Activated T-cell treated with anti-CD3 and anti-CD28 coated beads, Interleukin-2, amount 50 U/mL, for 48 hours (primary cell): Measurements from ENCODE around the gene AFF3.

Source experiments
- DNase-seq, 2 experiments: peaks; one replicate each; pipeline ENCODE4 v3.0.0-alpha.2; 2020

AFF3 gene

DNA sequence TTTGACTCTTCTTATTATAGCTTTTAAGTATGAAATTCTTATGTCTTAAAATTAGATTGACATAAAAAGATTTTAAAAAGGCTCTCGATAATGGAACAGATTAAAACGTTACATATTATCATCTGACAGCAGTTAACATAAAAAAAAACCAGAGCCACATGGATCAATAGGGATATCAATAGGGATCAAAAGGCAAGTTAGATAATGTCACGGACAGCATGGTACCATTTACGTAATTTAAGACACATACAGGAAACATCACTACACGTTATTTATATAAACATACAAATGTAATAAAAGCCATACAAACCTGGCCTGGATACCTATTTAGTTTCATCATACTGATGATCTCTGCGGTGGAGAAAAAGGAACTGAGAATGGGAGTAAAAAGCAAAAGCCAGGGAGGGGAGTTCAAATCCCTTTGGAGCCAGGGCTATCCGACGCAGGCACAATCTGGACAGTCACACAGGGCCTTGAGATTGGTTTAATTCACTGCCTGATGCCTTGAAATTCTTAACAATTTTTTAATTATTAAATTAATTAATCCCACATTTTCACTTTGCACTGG is 227.2 kb downstream of the AFF3 start:
- DNase-seq = no peak

DNA sequence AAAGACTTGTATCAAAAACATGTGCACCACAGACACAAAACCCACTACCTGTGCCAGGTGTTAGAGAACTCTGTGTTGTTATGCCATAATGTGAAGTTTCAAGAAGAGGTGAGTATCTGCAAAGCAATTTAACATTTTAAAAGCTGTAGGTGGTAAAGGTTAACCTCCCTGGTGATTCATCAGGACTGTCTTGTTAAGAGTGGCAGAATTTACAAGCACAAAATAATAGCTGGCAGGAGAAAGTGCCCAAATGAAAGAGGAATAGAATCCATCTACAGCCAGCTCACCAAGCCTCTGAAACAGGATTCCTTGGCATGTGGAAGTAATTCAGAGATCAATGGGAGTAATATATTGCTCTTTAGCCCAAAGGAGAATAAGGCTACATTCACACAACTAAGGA is 230.7 kb downstream of the AFF3 start:
- no peak for DNase-seq

DNA sequence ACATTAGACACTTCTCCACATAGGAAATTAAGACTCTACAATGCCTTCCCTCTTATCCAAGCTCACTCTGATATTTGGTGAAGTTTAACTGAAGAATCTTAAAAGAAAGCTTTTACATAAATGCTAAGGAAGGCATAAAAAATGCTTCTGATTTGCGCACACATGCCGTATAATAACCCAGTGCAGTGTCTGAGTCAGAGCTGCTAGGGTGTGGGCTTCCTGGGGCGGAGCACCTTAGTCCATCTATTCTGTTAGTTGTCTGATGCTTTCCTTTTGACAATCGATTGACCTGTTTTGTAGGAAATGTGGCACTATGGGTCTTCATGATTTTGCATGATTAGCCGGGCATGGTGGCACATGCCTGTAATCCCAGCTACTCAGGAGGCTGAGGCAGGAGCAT is 231.5 kb downstream of the AFF3 start:
- no peak for DNase-seq

DNA sequence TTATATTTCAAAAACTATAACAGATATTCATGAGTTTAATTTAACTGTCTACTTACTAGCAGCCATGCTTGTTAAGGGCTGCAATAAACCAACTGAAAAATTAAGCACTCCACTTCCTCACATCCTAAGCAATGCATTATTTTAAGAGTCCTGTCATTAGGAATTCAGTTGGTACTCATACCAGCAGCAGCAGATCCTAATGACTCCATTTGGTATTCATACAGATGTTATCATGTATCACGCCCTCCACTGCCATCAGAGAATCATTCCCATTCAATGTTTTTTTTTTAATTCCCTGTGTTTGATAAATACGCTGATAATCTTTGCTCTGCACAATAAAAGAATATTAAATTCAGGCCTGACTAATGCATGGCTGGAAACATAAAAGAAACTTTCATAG is 236.8 kb downstream of the AFF3 start:
- DNase-seq = no peak

DNA sequence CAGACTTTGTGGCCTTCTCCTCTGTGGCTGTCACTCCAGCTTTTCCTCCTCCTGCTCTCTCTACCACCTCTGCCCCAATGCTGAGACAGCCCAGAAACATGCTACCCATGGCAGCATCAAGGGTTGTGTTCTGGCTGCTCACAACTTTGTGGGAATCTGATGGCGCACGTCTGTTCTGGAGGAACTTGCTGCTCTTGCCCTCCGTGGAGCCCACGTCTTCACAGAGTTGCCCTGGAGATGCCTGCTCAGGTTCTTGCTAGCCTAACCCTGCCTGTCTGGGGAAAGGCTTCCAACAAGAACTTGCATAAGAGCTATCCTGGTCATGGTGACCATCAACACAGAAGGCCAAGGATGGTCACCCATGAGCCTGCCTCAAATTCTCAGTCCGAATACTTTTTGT is 237.4 kb downstream of the AFF3 start:
- no peak for DNase-seq

DNA sequence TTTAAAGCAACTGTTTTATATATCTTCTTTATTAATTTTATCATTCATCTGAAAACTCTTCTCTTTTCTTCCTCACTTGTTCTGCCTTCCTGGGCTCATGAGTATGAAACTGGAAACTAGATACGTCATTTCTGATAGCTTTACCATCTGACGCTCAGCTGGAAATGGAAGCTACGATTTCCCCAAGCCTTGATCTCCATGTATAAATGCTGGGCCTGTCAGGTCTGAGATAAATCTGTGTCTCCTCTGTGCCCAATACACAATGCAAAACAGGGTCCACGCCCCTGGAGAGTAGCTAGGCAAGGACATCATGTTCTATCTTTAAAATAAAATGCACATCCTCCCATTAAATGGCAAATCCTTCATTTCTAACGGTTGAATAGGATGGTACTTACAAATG is 238.4 kb downstream of the AFF3 start:
- no peak for DNase-seq

DNA sequence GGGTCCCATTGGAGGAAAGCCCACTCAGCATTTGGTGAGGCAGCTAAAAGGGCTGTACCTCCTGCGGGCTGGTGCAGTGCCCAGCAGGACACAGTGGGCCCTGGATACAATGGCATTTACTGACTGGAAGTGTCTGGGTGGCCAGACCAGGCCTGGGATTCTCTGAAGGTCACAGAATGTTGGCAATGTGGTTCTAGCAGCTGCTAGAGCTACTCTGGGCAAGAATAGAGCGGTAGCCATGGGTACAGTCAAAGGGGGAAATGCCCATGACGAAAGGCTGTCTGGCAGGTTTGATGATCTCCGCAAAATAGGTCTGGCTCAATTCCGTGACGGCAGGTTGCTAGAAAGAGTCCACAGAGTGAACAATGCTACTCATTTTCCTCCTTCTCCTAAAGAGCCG is 241.8 kb downstream of the AFF3 start:
- DNase-seq = no peak

DNA sequence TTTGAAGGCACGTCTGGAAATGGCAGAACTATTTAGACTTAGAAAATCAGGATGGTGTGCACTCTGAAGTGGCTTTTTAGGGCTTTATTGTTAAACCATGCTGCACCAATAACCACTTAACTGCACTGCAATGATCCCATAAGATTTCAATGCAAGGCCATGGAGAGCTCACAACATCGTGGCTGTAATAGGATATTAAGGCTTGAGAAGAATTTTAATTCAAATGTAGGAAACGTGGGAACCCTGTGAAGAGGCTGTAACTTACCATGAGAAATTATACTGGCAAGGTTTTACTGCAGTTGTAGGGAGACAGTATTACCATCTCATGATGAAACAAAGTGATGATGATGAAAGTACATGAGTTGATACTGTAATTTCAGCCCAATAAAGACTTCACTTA is 242.5 kb downstream of the AFF3 start:
- DNase-seq = no peak

DNA sequence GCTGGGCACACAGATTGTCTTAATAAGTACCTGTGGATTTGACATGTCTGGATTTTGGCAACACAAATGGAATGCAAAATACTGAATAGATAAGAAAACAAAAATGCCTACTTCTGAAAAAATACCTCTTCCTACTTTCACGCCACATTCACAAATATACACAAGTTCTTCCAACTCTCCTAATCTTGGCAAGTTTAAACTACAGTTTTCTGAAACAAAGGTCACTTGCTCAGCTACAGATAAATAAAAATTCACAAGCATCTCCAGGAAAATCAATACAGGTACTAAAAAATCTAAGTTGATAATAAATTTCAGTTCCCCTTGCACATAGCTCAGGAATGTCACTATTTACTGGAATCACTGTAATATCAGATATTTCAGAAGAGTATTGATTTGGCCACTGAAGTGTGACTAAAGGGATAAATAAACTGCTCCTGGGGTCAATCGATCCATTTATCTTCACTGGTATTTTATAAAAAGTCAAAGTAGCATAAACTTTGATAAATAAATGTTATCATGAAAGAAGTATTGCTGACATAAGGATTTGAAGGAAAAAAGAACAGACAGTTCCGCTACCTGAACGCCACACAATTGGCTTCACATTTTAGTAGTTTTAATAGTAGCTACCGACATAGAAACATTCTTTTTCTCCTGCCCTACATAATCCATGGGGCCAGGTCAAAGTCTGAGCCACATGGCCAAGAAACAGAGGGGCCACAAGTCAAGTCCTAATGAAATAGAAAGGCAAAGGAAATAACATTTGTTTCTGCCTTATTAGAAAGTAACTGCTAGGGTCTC is 243.1 kb downstream of the AFF3 start:
- DNase-seq = no peak

DNA sequence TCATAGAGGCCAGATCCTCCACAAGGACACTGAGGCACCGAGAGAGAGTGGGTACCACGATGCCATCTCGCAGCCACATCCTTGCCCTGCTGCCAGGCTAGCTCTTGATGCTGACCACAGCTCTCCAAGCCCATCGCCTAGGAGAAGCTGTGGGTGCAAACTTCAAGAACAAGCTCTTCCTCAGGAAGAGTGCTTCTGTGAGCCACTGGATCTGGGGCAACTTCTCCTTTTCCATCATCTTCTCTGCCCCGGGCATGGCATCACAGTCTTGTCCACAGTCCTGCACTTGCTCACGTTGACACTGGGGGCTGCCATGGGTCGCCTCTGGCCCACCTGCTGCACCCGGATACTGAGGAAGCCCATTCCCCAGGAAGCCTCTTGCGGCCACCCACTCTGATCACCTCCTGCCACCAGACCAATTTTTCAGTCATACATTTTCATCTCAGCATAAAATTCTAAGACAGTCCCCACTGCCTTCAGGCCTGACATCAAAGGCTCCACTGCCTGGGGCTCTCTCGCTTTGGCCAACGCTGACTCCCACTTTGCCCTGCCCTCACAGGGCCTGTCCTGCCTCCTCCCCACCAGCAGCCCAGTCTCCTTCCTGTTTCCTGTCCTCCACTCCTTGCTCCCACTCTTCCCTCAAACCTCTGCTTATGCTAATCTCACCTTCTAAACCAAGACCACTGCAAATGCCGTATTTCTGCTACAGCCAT is 243.9 kb downstream of the AFF3 start:
- DNase-seq = no peak

DNA sequence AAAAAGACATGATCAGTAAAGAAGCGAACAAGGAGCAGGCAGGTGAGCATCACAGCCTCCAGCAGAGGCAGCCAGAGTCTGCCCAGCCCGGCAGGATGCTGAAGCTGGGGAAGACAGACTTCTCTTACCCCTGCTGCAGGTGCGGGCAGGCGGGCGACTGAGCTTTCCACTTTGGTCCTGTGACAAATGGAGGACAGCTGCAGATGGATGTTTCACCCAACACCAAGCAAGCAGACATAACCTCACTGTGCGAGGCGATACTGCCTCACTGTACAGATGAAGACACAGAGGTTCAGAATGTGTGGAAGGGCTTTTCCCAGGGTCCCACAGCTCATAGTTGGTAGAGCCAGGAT is 251.0 kb downstream of the AFF3 start:
- no peak for DNase-seq

DNA sequence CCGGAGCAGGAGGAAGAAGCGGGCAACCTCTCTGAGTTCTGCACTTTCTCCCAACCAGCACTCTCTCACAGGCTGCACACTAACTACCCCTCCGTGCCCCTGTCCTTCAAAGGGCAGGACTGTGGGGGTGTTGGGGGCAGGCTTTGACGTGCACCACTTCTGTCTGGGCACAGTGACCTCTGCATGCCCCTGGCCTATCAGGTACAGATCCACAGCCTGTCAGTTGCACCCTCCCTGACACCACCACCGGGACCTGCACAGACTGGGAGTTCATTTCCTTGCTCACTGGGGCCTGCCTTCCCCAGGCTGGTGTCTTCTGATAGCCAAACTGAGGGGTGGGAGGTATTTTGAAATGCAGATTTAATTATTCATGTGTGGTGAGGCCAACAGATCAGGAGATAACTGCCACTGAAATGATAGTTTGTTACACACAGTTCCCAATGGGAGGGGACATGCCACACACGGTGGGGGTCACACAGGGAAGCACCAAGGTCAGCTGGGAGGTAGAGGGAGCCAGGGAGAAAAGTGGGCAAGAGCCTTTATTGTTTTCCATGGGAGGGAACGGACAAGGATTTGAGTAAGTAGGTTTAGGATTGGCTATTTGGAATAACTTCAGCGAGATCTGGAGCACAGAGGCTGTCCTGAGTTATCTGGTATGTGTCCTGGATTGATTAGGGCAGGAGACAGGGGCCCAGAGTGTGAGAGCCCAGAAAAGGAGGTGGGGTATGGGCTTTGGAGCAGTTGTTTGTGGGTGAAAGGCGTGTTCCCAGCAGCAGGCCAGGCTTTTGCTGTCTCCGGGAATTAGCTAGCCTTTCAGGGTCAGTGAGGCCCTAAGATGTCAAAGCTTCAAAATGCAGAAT is 251.6 kb downstream of the AFF3 start:
- no peak for DNase-seq

DNA sequence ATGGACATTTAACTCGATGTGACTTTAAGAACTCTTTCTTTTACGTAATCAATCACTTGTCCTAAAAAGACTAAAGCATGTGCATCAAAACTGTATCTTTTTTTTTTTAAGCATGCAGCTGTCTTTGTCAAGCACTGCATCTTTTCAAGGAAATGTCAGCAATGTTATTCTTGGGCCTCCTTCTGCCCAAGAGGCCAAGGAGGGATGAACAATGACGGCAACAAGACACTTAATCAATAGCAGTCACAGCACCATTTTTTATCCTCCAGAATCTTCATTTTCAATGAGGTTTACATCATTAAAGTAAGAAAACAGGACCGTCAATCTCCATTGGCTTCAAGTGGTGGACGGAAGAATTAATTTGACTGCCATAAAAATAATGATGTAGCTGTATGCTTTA is 253.8 kb downstream of the AFF3 start:
- no peak for DNase-seq

DNA sequence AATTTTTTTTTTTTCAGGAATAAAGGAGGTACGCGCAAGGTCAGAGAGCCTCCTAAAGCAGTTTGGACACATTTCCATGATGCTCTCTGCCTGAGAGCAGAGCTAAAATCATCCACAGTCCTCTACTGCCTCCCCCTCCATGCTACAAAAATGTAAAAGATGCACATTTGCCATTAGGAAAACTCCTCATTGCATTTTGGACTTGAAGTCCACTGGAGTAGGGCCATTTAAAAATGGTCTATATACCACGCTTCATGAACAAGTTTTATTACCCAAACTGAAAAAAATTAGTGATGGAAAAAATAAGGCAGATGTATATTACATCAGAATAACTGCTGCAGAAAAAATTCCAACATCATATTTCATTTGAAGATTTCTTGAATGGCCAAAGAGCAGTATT is 256.0 kb downstream of the AFF3 start:
- DNase-seq = no peak

DNA sequence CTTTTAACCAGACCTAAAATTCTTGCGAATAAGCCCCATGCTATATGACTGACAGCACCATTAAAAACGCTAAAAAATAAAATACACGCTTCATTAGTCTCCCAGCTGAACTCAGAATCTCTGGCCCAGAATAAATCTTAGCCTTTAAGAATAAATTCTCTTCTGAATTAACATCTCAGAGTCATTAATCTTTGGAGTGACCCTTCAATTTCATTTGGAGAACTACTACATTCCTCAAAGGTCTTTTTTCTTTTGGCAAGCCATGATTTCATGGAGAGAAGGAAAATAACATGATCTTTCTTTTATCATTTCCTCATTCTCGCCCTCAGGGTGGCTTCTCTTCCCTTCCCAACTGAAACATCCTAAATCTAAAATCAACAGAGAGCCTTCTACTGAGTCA is 259.0 kb downstream of the AFF3 start:
- no peak for DNase-seq

DNA sequence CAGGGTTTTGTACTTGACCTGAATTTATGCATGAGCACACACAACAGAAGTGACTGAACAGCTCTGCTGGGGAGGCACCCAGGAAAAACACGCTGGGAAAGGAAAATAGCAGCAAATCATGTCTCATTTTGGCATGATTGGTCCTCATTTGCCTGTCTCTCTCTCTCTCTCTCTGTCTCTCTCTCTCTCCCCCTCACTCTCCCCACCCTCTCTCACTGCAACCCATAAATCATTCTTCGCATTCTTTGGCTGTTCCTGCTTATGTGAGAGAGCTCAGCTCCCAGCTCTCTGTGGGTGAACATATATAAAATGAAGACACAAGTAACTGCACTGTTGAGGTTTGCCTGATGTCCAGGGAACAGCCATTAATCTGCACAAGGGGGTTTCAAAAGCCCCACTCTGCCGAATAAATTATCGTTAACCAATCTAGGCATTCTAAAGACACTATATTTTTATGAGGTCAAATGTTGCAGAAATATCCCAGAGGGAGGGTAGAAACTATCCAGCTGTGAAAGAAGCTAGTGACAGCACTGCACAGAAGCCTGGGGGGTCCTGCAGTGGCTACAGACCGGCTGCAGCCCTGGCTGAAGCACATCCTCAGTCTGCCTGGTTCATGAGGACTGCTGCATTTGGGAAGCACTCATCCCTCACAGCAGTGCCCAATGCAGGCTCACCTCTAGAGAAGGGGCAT is 260.3 kb downstream of the AFF3 start:
- DNase-seq = no peak

DNA sequence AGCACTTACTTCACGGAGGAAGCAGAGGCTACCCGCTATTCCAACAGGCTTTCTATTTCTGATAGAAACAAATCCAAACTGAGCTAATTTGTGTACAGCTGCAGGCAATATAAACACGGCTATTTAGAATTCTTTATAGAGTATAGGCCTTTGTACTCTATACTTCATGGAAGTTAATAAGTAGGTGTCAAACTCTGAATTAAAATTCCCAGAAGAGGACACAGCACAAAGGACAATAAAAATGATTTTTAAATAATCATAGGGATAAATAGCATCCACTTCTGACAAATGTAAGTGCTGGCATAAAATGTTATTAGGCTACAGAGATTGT is 261.5 kb downstream of the AFF3 start:
- DNase-seq = no peak

DNA sequence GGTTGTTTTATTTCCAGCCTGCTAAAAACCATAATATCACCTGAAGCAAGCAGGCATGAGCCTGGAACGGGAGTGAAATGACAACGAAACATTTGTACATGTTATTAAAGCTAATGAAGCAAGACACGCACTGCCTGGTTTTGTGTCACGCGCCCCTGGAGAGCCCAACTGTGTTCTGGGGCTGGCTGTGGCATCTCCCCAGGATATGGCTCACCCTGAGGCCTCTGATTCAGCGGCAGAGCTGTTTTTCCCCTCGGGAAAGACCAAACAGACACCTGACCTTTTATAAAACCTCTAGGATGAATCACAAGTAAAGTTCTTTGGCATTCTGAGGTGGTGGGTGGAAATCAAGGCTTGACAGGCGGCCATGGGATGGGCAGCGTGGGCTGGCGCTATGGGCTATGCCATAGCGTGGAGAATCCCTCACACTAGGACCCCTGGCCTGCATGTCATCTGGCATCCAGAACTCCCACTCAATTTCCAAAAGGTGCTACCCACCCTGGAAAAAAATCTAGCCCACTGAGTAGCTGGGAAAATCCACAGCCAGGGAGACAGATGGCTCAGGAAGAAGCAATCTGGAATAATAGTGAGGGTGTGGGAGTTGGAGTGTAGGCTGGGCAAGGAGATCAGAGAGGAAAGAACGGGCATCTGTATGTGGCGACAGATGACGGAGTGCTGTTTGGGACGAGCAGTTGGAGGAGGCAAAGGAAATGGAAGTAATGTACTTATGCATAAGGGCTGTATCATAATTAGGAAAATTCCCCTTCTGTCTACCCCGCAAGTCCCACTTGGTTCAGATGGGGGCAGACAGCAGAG is 262.0 kb downstream of the AFF3 start:
- no peak for DNase-seq

DNA sequence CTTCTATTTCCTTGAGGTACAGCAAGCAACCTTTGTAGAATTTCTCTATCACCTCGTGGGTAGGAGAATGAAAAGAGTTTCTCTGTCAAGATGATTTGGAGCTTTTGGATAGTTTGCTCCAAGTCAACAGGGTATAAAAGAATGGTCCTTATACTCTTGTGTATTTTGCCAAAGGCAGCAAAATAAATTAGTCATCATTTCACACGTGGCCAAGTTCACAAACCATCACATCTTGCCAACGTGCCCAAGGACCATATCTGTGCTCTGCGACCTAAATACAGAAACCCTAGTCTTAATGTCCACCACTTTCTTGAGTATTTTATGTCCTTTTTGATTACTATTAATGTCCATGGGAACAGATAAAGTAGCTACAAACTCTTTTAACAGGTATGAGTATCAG is 262.9 kb downstream of the AFF3 start:
- DNase-seq = no peak

DNA sequence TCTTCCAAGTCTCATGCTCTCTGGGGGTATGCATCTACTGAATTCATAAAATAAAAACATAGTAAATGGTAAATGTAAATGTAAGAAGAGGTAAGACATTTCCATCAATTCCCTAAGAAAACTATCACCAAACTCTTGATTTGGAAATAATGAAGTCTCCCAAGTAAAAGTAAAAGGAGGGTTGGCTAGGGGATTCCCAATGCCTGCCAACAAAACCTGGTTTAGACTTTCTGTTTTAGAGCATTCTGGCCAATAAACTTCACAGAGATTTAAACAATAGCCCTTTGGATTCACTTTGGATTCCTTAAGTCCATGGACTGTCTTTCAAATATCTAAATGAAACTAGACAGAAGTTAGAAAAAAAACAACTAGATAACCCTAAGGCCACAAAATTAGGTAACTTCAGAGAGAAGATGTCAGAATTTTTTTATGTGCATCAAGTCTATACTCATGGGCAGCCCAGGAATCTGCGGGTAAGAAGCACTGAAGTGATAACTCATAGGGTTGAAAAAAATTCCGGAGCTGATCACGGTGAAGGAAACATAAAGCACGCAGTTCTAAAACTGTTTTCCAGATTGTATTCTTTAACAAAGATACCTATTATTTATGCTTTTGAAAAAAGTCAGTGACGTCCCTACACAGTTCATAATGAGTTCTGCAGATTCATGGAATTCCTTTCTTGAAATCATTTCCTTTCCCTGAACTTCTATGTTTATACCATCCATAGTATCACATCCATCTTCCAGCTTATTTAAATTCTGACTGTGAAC is 263.6 kb downstream of the AFF3 start:
- DNase-seq = no peak

DNA sequence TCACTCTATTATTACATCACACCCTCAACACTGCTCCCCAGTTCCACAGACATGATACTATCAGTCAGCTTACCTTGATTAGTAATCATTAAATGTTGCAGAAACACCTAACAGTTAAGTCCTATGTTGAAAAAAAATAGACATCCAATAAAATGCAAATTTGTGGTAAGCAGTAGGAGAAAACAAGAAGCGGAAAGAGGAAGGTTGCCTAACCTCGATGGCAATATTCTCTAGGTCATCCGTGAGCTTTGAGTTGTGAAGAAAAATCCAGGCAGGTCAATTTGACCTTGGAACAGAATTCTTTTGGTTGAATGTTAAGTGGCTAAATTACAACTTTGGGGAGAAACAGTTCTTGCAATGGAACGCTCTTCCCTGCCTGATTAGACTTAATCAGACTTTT is 264.4 kb downstream of the AFF3 start:
- no peak for DNase-seq
